Measurements from ENCODE around the gene PRKCA. TPM values are rescaled to one million over a fixed set of nuclear protein-coding genes. Genes with fewer than 3 reads are reported as not detected.

PRKCA gene
- total RNA-seq, 1 donor from 2014 or later: 29.0 TPM

DNA sequence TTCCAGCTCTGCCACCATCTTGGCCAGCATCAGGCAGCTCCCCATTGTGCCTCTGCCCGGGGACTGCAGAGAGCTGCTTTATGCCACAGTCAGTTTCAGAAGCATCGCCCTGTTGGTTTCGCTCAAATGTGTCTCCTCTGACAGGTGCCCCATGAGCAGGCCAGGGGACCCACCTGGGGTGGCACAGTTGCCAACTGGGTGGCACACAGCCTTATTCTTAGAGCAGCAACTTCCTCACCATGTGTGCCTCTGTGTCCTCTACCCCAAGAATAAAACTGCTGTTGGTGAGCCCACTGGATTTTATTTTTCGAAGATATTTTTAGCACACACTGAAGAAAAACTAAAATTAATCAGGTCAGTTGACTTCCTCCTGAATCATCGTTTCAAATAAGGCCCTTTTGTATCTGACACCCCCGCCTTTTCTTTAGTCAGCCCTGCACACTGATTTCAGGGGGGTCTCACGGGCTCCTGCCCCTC, 487.6 kb downstream of the PRKCA start:
- intact Hi-C loops (cut with DNase I): no loop called here
- ATAC-seq: no peak
- peaks cover 28% of the 10 kb centered on the region for H3K36me3 ChIP-seq

DNA sequence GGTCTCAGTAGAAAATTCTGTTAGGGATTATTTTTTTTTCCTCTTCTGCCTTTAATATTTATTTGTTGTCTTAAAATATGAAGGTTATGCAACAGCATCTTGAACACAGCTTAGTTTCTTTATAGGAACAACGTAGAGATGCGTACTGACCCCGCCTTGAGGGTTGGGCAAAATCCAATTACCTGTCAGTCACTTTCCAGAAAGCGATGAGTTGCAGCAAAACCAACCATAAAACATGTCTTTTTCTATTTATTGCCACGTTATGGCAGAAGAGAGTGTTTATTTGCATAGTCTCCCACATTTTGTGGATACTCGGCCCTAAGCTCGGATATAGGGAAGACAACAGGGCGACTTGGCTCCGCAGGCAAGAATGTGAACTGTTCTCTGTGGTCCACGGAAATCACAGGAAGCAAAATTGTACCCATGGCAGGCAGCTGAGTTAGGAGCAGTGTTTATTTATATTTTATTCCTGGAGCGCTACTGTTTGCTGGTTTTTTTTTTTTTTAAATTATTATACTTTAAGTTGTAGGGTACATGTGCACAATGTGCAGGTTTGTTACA, 488.2 kb downstream of the PRKCA start:
- H3K4me1 ChIP-seq: no peaks in the 10 kb centered on the region
- H3K36me3 ChIP-seq: peaks cover 28% of the 10 kb centered on the region
- no peaks in the 10 kb centered on the region for H3K27me3 ChIP-seq (ENCODE audit: low read depth)
- no peak overlapping the region for H3K27ac ChIP-seq
- no peak for DNase-seq
- no peak for TF ChIP-seq CTCF (IDR thresholded peaks at IDR 0.05)
- ATAC-seq: no peak
- no peaks in the 10 kb centered on the region for H3K9me3 ChIP-seq
- intact Hi-C loops (cut with DNase I): no loop called here
- H3K4me3 ChIP-seq: no peak overlapping the region

More for the DNA sequence above, 487.6 kb downstream of the PRKCA start:
- Histone ChIP-seq H3K27ac (no peak overlapping the region), H3K4me3 (no peak overlapping the region), H3K9me3 (no peaks in the 10 kb centered on the region), H3K27me3 (ENCODE audit: low read depth) (no peaks in the 10 kb centered on the region), H3K4me1 (no peaks in the 10 kb centered on the region)
- no peak for TF ChIP-seq CTCF (IDR thresholded peaks at IDR 0.05)
- no peak for DNase-seq

GRCh38 chr17:66791347-66791746, 488.9 kb downstream of the PRKCA start:
- H3K36me3 ChIP-seq: peaks cover 28% of the 10 kb centered on the region
- H3K4me1 ChIP-seq: no peaks in the 10 kb centered on the region
- no peak overlapping the region for H3K27ac ChIP-seq
- H3K9me3 ChIP-seq: no peaks in the 10 kb centered on the region
- ATAC-seq: peak; percentile 18 to 69
- no peaks in the 10 kb centered on the region for H3K27me3 ChIP-seq (ENCODE audit: low read depth)
- no peak for TF ChIP-seq CTCF (IDR thresholded peaks at IDR 0.05)
- intact Hi-C loops (cut with DNase I): no loop called here
- H3K4me3 ChIP-seq: no peak overlapping the region
- DNase-seq: no peak

GRCh38 chr17:66793814-66794213, 491.4 kb downstream of the PRKCA start:
- TF ChIP-seq CTCF (IDR thresholded peaks at IDR 0.05): no peak
- ATAC-seq (no peak), DNase-seq (no peak)
- Histone ChIP-seq H3K36me3 (peaks cover 14% of the 10 kb centered on the region), H3K4me1 (no peaks in the 10 kb centered on the region), H3K27ac (no peak overlapping the region), H3K9me3 (no peaks in the 10 kb centered on the region), H3K27me3 (ENCODE audit: low read depth) (no peaks in the 10 kb centered on the region), H3K4me3 (no peak overlapping the region)
- intact Hi-C loops (cut with DNase I): no loop called here

DNA sequence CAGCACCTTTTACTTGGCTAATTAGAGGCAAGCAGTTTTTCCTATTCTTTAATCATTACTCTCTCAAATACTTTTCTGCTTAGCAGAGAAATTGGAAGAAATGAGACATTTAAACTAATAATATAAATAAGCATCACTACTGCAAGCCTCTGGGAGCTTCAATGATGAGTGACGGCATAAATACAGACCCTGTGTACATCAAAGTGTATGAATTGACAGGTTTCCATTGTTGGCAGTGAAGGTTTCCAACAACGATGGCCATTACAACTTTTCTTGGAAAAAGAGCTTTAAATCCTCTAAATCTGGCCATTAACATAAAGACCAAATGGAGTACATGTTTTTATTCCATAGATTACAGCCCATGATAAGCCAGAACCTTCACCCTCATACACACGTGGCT, 493.1 kb downstream of the PRKCA start:
- intact Hi-C loops (cut with DNase I): no loop called here
- no peak for TF ChIP-seq CTCF (IDR thresholded peaks at IDR 0.05)
- Histone ChIP-seq H3K27me3 (ENCODE audit: low read depth) (no peaks in the 10 kb centered on the region), H3K4me3 (no peak overlapping the region), H3K4me1 (no peaks in the 10 kb centered on the region), H3K27ac (no peak overlapping the region), H3K9me3 (no peaks in the 10 kb centered on the region), H3K36me3 (no peaks in the 10 kb centered on the region)
- DNase-seq (no peak), ATAC-seq (no peak)
